HG03095 (cell line): ENCODE measurements around the gene TRHDE.
"Not testable (repeated sequence)": the region's sequence is repeated elsewhere in the genome, so short reads cannot be mapped to it uniquely, and the experiment has no call there.

ENCODE experiments used
- ATAC-seq: cut with Tn5 transposase; IDR thresholded peaks from one replicate; pipeline ENCODE4 v1.9.1; 2021; ENCODE audit warnings: moderate library complexity; ENCODE audit not compliant: unreplicated experiment

The TRHDE gene

GRCh38 chr12:72586456-72586855 is 314.3 kb downstream of the TRHDE start:
- ATAC-seq, result no peak

GRCh38 chr12:72602581-72602980 is 330.4 kb downstream of the TRHDE start:
- no peak for ATAC-seq

DNA sequence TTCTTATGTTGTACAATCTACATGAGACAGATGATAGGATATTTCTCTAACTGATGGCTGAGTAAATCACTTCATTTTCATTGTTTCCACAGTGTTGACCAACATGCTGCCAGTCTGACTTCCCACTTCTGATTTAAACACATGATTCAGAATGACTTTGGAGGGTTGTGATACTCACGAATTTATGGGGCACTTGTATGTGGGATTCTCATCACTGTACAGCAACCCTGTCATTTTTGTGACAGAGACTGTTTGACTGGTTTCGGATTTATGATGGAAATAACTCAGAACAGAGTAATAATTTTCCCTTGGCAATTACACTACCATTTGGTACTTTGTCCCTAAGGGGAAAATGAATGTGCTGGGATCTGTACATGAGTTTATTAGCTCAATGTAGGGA is 333.8 kb downstream of the TRHDE start:
- no peak for ATAC-seq

DNA sequence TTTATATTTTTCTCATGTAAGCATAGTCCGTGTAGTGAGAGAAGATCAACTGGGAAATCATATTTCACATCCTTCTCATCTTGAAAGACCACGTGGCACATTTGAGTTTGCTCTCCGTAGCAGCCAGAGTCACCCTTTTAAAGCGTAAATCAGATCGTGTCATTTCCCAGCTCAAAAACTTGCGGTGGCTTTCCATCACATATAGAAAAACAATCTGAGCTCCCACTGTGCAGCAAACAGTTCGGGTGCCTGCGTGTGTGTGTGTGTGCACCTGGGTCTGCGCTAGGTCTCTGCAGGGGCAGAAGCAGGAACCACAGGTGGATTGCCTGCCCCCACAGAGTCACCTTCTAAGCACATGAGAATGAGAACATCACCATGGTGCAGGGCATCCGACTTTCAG is 338.2 kb downstream of the TRHDE start:
- ATAC-seq, result no peak

DNA sequence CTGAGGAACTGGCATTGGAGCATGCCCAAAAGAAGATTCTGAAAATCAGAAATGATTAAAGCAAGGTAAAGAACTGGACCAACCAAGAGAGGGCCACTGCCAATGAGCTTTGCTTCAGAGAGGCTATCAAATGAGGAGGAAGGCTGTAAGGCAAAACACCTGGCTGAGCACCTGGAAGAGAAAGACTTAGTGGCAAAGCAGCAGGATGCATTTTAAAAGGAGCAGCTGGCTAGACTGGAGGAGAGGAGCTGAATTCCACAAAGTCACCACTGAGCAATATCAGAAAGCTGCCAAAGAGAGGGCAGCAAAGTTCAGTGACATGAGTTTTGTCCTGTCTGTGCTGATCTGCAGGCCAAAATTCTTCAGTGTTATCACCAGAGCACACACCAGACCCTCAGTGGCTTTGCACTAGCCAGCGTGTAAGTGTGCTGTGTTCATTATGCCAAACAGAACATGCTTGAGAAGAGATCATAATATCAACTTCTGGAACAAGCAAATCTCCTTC is 338.7 kb downstream of the TRHDE start:
- ATAC-seq, result no peak

GRCh38 chr12:72612171-72612570 is 340.0 kb downstream of the TRHDE start:
- ATAC-seq, result no peak

DNA sequence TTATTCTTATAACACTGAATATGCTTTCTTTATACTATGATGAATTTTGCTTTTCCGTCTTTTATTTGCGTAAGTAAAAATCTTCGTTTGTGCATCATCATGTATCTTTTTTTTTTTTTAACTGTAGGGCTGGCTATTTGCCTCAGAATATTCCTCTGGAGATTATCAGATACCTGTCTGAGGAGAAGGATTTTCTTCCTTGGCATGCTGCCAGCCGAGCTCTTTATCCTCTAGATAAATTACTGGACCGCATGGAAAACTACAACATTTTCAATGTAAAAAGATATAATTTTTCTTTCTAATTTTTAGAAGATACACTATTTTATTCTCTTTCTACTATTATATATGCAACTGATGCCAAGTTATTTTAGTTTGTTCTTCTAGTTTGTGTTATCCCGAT is 346.6 kb downstream of the TRHDE start:
- ATAC-seq, result no peak

DNA sequence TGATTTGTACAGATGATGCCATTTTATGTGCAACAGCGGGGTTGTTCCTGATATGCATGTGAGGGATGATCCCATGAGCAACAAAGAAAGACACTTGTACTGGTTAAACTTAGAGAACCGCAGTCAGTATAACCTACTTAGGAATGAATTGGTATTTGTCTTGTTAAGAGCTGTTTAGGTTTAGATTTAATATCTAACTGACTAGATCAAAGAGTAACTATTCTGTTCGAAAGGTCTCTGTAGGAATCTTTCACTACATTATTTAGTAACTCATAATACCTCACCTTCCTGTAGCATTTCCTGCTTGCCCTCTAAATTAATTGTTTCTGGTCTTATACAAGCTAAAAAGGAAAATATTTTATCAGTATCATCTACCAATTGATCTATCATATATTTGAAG is 350.4 kb downstream of the TRHDE start:
- no peak for ATAC-seq

DNA sequence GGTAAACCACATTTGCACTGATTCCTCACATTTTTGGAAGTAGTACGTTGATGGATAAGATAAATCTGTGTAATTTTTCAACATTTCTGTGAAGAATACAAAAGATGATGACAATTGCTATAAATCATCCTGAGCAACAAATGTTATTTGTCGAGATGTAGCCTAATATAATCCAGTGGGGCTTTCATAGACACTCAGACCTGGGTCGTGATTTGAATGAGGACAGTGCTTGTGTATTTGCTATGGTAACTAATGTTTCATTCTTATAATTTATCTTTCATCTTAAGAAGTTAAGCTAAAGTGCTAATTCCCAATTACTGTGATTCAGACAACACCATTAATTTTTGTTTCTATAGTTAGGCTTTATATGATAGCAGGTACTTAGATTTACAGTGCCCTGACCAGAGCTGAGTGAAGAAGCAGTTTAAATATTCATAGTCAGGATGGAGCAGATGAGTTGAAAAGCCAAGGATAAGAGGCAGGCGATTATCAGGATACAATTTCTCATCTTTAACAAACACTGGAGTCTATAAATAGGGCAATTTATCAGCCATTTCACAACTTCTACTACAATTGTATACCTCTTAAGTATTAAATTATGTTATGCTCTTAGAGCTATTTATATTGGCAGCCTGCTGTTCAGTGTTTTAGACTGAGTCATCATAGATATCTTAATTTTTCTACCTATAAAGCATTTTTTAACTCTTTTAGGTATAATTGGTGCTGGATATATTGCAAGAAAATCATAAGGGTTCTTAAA is 359.9 kb downstream of the TRHDE start:
- ATAC-seq, result no peak

DNA sequence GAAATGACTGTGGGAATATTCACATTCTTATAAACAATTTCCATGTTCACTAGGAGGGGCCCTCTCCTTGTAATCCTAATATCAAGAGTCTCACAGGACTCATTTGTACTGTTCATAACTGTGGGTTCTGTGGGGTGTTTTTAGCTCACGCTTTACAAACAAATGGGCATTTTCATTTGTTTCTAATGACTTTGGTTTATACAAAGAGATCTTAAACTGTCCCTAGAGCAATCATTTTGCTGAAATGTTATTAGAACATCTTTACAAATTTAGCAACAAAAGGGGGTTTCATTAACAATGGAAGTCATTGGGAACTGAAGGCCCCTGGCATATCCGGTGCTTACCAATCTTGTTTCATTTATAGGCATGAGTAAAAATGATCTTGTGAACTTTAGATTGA is 370.5 kb downstream of the TRHDE start:
- ATAC-seq, result no peak

- ATAC-seq, result no peak
These were observed 375.0 kb downstream of the TRHDE start for GRCh38 chr12:72647139-72647538.

DNA sequence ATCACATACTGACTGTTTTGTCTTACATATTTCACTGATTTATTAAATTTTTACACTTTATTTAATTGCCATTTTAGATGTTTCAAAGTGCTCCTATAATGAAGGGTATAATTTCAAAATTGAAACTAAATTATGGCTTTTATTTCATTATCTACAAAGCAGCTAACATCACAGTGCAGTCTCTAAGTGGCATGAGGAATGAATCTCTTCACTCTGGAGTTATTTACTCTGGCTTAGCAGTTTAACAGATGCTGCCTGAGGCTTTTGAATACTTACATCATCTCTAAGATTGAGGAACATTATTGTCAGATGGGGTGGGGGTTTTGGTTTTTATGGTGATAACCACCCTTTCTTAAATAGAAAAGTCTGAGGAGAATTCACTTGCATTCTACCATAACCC is 386.4 kb downstream of the TRHDE start:
- no peak for ATAC-seq

DNA sequence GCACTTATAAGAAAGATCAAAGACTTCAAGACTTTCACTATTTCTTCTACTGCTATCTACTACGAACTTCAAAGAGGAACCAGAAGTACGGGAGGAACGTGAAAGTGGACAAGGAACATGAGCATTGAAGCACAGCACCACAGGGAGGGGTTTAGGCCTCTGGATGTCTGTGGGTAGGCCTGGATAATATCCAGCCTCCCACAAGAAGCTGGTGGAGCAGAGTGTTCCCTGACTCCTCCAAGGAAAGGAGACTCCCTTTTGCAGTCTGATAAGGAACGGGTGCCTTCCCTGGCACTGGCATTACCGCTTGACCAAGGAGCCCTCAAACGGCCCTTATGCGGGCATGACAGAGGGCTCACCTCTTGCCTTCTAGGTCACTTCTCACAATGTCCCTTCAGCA is 388.0 kb downstream of the TRHDE start:
- ATAC-seq, result not testable (repeated sequence)

DNA sequence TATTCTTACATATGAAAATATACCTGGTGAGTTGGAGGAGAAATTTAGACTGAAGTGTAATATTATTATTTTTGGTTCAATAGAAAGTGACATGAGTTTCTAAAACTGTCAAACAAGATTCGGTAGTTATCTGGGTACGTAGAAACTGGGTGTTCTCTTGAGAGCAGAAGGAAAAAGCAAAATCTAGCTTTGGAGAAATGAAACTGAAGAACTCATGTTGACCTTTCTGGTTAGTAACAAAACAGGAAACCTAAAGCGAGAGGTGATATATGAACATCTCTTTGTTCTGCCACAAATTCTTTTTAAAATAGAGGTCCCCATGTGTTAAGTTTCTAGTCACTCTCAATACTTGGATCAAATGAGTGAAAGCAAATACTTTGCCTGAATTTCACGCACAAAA is 401.7 kb downstream of the TRHDE start:
- peak; percentile 67 for ATAC-seq

DNA sequence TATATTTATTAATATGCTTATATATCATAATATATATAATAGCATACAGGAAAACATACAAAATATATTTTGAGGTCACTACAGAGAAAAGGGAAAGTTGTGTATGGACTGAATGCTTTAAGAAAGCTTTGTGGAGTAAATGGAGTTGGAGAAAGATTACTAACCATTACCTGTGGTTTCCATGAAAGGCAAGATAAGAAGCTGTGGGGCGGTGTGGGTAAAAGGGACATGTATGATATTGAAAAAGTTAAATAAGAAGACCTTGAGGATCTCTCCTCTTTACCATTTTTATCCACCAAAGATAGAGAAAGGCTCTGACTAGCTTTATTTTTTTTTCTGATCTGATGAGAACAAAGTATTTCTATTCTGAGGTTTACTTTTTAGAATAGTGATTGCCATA is 404.4 kb downstream of the TRHDE start:
- ATAC-seq, result no peak

DNA sequence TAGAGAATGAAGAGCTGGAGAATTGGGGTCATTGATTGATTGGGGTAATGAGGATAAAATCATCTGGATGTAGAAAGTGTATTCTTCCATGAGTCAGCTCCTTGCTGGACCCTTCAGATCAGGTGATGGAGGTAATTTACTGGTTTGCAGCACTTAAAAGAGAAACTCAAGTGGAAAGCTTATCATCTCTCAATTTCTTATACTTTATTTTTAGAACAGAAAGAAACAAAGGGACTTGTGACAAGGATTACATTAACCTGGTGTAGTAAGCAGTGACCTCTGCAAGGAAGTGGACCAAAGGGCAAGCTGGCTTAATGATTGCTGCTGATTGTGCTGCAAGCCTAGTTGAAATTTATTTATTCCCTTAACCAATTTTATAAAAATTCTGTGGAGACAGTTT is 405.0 kb downstream of the TRHDE start:
- ATAC-seq, result no peak

GRCh38 chr12:72677846-72678245 is 405.7 kb downstream of the TRHDE start:
- no peak for ATAC-seq

DNA sequence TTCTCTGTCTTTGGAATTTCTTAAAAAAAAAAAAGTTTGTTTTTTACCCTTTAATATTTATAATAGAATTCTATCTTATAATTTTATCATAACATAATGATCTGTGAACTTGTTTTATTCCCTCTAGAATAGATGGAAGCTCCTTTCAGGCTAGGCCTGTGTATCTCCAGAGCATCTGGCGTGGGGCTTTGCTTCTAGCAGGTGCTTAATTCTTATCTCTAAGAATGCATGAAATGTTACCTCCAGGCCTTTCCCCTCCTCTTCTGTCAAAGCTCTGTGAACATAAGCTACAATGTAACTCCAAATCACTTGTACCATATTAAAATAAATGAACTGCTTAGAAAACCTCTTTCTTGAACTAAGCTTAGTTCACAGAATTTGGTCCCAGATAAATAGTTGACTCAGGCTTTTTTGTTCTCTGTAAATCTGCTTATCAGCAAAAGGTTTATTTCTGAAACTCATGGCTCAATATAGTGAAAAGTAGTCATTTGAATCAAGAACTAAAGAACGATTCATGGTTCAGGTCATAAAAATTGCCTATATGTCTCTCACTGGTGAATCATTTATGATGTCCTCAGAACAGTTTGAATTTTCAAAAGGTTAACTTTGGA is 407.1 kb downstream of the TRHDE start:
- ATAC-seq, result no peak

DNA sequence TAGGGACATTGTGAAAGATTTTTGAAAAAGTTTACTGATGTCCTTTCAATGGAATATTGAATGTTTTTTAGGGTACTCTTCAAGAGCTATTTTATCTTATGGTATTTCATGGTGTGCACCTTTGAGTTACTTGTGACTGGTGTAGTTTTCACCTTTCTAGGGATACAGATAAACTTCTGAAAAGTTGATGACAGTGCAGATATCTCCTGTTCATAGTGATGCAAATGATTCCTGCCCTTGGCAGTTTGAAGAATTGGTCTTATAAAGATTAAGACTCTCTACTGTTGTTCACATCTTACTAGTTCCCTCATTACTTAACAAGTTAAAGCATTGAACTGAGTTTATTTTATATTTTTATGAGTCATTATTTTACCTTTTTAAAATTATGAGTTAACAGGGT is 408.9 kb downstream of the TRHDE start:
- no peak for ATAC-seq

GRCh38 chr12:72684491-72684890 is 412.3 kb downstream of the TRHDE start:
- no peak for ATAC-seq

GRCh38 chr12:72692338-72692737 is 420.2 kb downstream of the TRHDE start:
- no peak for ATAC-seq

- ATAC-seq, result no peak
These were observed 422.0 kb downstream of the TRHDE start for GRCh38 chr12:72694193-72694592.

DNA sequence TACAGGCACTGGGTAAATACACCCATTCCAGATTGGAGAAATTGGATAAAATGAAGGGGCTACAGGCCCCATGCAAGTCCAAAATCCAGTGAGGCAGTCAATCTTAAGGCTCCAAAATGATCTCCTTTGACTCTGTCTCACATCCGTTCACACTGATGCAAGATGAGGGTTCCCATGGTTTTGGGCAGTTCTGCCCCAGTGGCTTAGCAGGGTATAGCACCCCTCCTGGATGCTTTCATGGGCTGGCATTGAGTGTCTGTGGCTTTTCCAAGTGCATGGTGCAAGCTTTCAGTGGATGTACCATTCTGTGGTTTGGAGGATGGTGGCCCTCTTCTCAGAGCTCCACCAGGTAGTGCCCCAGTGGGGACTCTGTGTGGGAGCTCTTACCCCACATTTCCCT is 427.2 kb downstream of the TRHDE start:
- no peak for ATAC-seq
